PFSK-1 (cell line): ENCODE data around the gene TSPAN18.

Source experiments
- FOXP2 ChIP-seq: optimal IDR thresholded peaks from 2 replicates; pipeline ENCODE3; 2011; ENCODE audit warnings: borderline replicate concordance, control low read depth, inconsistent platforms; ENCODE audit not compliant: insufficient read depth; ENCODE audit errors: extremely low read length, extremely low read depth
- POLR2AphosphoS5 ChIP-seq: IDR thresholded peaks from 2 replicates; pipeline ENCODE4 v1.6.1; 2012; ENCODE audit warnings: low read depth, mild to moderate bottlenecking, control low read depth, low read length, moderate library complexity
- REST ChIP-seq, 2 experiments: IDR thresholded peaks; 2 replicates each; pipeline versions ENCODE4 v1.6.1 to v1.8.0; 2011 to 2012; ENCODE audit warnings: low read depth in 2 of 2, low read length in 2 of 2, control low read depth in 1 of 2, inconsistent platforms in 1 of 2, mild to moderate bottlenecking in 1 of 2, moderate library complexity in 1 of 2; ENCODE audit not compliant: insufficient read depth in 1 of 2
- SIN3A ChIP-seq: IDR thresholded peaks from 2 replicates; pipeline ENCODE4 v1.6.1; 2012; ENCODE audit warnings: mild to moderate bottlenecking, low read length, moderate library complexity, borderline replicate concordance; ENCODE audit not compliant: insufficient read depth
- TAF1 ChIP-seq: IDR thresholded peaks from 2 replicates; pipeline ENCODE4 v1.6.1; 2012; ENCODE audit warnings: low read length, control low read depth, borderline replicate concordance; ENCODE audit not compliant: insufficient read depth

The TSPAN18 gene

DNA sequence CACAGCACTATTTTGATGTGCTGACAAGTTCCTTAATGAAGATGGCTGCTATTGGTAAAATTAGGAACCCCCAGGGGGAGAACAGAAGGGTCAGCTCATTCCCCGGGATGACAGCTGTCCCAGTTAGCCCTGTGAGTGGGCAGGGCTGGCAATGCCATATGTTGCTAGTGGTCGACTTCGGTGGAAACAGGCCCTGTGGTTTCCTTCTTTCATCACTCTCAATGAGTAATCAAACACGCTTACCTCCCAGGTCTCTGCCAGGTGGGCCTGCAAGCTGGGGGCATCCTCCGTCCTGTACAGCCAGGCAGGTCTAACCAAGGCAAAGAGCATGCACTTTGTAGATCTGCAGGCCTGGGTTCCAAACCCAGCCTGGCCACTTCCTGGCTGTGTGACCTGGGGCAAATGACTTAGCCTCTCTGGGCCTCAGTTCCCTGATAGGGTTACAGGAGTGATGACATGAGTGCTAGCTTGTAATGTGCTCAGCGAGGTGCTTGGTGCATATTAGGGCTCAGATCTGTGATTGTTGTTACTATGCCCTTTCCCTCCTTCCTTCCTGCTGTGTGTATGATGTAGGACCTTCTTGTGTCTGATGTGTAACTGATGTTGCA, 85.2 kb downstream of the TSPAN18 start:
- TF ChIP-seq FOXP2 (no peak), SIN3A (no peak), POLR2AphosphoS5 (no peak), REST (IDR thresholded peaks at IDR 0.05; ENCODE audit: insufficient read depth in 1 of 2, low read depth in 2 of 2, low read length in 2 of 2) (no peak), TAF1 (no peak)

DNA sequence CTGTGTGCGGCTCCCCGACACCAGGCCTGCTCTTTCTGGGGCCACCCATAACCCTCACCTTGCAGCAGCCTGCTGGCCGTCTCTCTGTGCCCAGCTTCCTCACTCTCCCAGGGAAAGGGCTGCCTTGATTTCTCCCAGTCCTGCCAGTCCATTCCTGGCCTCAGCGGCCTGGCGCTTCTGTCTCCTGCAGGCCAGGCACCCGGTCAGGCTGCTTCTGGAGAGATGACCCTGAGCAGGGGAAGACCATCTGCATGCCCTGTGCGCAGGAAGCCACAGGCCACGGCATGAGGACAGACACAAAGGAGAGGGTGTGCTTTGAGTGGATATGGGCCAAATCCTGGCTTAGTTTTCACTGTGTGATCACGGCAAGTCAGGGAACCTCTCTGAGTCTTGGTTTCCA, 86.2 kb downstream of the TSPAN18 start:
- TF ChIP-seq SIN3A (no peak), POLR2AphosphoS5 (no peak), TAF1 (no peak), REST (IDR thresholded peaks at IDR 0.05; ENCODE audit: insufficient read depth in 1 of 2, low read depth in 2 of 2, low read length in 2 of 2) (no peak), FOXP2 (no peak)

DNA sequence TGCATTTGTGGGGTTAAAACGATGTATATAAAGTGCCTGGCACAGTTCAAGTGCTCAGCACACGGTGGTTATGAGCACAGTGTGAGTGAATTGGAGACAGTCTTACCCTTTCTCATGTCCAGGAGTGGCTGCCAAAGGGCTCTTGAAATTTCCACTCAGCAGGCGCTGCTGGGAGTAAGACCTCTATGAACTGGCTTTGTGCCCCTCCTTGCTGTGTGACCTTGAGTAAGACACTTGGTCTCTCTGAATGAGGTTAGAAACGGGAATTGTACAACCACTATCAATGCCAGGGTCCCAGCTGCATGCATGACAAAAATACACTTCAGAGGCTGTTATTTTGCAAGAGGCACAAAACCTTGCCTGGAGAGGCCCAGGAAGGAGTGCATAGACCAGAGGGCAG, 86.6 kb downstream of the TSPAN18 start:
- TF ChIP-seq REST (IDR thresholded peaks at IDR 0.05; ENCODE audit: insufficient read depth in 1 of 2, low read depth in 2 of 2, low read length in 2 of 2): no peak
- TF ChIP-seq POLR2AphosphoS5: no peak
- no peak for TF ChIP-seq TAF1
- no peak for TF ChIP-seq SIN3A
- no peak for TF ChIP-seq FOXP2

DNA sequence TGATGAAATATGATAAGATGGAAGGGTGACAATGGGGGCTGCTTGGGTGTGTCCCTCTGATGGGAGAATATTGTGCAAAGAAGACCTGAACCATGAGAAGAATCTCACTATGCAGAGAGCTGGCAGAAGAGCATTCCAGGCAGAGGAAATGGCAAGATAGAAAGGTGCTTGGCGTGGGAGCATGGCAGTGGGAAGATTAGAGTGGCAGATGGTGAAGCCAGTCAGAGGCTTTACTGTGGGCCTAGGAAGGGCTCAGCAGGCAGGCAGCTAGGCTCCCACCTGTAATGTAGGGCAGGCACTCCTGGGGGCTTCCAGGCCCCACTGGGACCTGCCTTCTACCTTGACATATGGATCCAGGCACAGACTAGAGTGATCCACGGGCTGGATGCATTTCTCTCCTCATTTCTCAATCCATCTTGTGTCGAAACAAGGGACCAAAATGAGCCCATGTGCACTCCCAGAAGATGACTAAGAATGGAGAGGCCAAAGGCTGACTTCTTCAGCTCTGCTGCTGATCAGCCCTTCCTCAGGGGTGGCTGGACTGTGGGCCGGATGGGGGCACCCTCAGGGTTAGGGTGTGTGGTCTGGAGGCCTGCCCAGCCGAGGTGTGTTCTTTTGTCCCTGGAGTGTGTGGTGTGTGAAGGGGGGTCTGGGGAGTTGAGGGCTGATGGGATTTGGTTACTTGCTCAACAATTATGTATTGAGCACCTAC, 88.3 kb downstream of the TSPAN18 start:
- no peak for TF ChIP-seq SIN3A
- no peak for TF ChIP-seq TAF1
- no peak for TF ChIP-seq REST (IDR thresholded peaks at IDR 0.05; ENCODE audit: insufficient read depth in 1 of 2, low read depth in 2 of 2, low read length in 2 of 2)
- TF ChIP-seq POLR2AphosphoS5: no peak
- TF ChIP-seq FOXP2: no peak
